ENCODE data around the gene FAM185A. TPM values are rescaled to one million over a fixed set of nuclear protein-coding genes. Genes with fewer than 3 reads are reported as not detected.
"Not testable (repeated sequence)": the region's sequence is repeated elsewhere in the genome, so short reads cannot be mapped to it uniquely, and the experiment has no call there.

The FAM185A gene
- total and polyA plus RNA-seq, 2 of the 8 experiments (the other 6 are each of a cell fraction or from before 2014, with no cell fraction given) = 5.2 to 6.6 TPM

DNA sequence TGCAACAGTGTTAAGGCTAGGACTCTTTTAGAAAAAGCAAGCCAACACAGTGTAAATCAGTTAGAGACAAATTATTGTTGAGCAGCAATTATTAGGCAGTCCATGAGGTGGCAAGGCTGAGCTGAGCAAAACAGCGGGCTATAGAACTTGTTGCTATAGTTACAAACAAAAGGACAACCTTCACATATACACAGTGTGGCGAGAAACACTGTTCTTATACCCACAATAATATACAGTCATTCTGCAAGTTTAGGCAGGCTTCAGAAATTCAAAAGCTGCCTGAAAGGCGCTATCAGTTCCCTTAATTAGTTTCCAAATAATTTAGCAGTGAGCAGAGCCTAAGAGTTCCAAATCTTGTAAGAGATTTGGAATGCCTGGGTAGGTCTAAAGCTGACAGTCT is 33.1 kb upstream of the FAM185A start:
- H3K4me2 ChIP-seq (ENCODE audit: insufficient read depth in 1 of 2, low read depth in 2 of 2, low read length in 2 of 2); H2BK12ac ChIP-seq (ENCODE audit: low read depth, low read length); H3K56ac ChIP-seq (replicated peaks; ENCODE audit: insufficient read length, low read depth, low read length); H2AK5ac ChIP-seq (ENCODE audit: low read depth, low read length); POLR2A ChIA-PET (ENCODE audit: partially characterized antibody); H3K4me1 ChIP-seq (replicated peaks in 1 of 4; ENCODE audit: control insufficient read depth in 3 of 4, insufficient read depth in 4 of 4, low read length in 3 of 4); H3K9me3 ChIP-seq (ENCODE audit: insufficient read depth in 2 of 2, low read depth in 1 of 2, low read length in 1 of 2); H3K23ac ChIP-seq (ENCODE audit: insufficient read length); H4K91ac ChIP-seq (replicated peaks; ENCODE audit: insufficient read length, low read length); H4K5ac ChIP-seq (ENCODE audit: insufficient read length, low read depth, low read length); H3K9ac ChIP-seq (replicated peaks in 1 of 4; ENCODE audit: extremely low read depth in 1 of 4, low read depth in 3 of 4, low read length in 3 of 4); H4K8ac ChIP-seq (ENCODE audit: extremely low read depth, insufficient read depth, low read length); H3K4me3 ChIP-seq (ENCODE audit: extremely low read depth in 1 of 4, insufficient read depth in 2 of 4, low read depth in 3 of 4, low read length in 4 of 4); H4K20me1 ChIP-seq (replicated peaks in 1 of 2; ENCODE audit: control insufficient read depth in 1 of 2, insufficient read depth in 2 of 2, low read length in 2 of 2); DNase-seq (ENCODE audit: low read depth in 1 of 2, low spot score in 2 of 2); H3K18ac ChIP-seq (ENCODE audit: extremely low read depth, low read length); H2BK20ac ChIP-seq (ENCODE audit: low read length); H2BK15ac ChIP-seq (ENCODE audit: low read length); H3K27ac ChIP-seq (ENCODE audit: low read depth, low read length); H3K27me3 ChIP-seq (replicated peaks in 1 of 4; ENCODE audit: control insufficient read depth in 3 of 4, extremely low read depth in 1 of 4, insufficient read depth in 3 of 4, low read length in 3 of 4); H2AFZ ChIP-seq (ENCODE audit: low read length); H3K23me2 ChIP-seq (ENCODE audit: low read depth, low read length); H3K79me2 ChIP-seq (ENCODE audit: control insufficient read depth in 1 of 2, insufficient read depth in 2 of 2, low read length in 2 of 2); H3K79me1 ChIP-seq (ENCODE audit: low read depth, low read length); H2BK5ac ChIP-seq (ENCODE audit: low read depth, low read length); H2BK120ac ChIP-seq (replicated peaks; ENCODE audit: low read depth, low read length); H3K14ac ChIP-seq (ENCODE audit: insufficient read length); H3K4ac ChIP-seq (replicated peaks; ENCODE audit: insufficient read length, low read depth, low read length); H3K36me3 ChIP-seq (ENCODE audit: control insufficient read depth in 2 of 4, insufficient read depth in 4 of 4, low read length in 3 of 4); CTCF ChIA-PET (ENCODE audit: partially characterized antibody): not testable (repeated sequence)
- WGBS, 2 experiments (ENCODE audit: extremely low coverage in 1 of 2, insufficient coverage in 1 of 2, insufficient read length in 1 of 2, insufficient replicate concordance in 2 of 2, low coverage in 1 of 2, low lambda C conversion rate in 2 of 2, missing lambda C conversion rate in 1 of 2) = 63% methylated on average over 2 of the region's 3 CpGs; no CpG with 5 or more reads in 1 of the 2 experiments
- FAIRE-seq = peak; percentile 82

GRCh38 chr7:102718491-102718890 is 30.3 kb upstream of the FAM185A start:
- H3K56ac ChIP-seq (replicated peaks; ENCODE audit: insufficient read length, low read depth, low read length); H2AK5ac ChIP-seq (ENCODE audit: low read depth, low read length); H4K5ac ChIP-seq (ENCODE audit: insufficient read length, low read depth, low read length); H4K20me1 ChIP-seq (replicated peaks in 1 of 2; ENCODE audit: control insufficient read depth in 1 of 2, insufficient read depth in 2 of 2, low read length in 2 of 2); H3K27ac ChIP-seq (ENCODE audit: low read depth, low read length); H3K79me1 ChIP-seq (ENCODE audit: low read depth, low read length); H3K18ac ChIP-seq (ENCODE audit: extremely low read depth, low read length); H2BK120ac ChIP-seq (replicated peaks; ENCODE audit: low read depth, low read length); FAIRE-seq; H2BK15ac ChIP-seq (ENCODE audit: low read length); H3K4me2 ChIP-seq (ENCODE audit: insufficient read depth in 1 of 2, low read depth in 2 of 2, low read length in 2 of 2); H3K4me3 ChIP-seq (ENCODE audit: extremely low read depth in 1 of 4, insufficient read depth in 2 of 4, low read depth in 3 of 4, low read length in 4 of 4); H3K4ac ChIP-seq (replicated peaks; ENCODE audit: insufficient read length, low read depth, low read length); H3K79me2 ChIP-seq (ENCODE audit: control insufficient read depth in 1 of 2, insufficient read depth in 2 of 2, low read length in 2 of 2); H3K27me3 ChIP-seq (replicated peaks in 1 of 4; ENCODE audit: control insufficient read depth in 3 of 4, extremely low read depth in 1 of 4, insufficient read depth in 3 of 4, low read length in 3 of 4); CTCF ChIA-PET (ENCODE audit: partially characterized antibody); H2BK5ac ChIP-seq (ENCODE audit: low read depth, low read length); H3K9me3 ChIP-seq (ENCODE audit: insufficient read depth in 2 of 2, low read depth in 1 of 2, low read length in 1 of 2); H2BK12ac ChIP-seq (ENCODE audit: low read depth, low read length); H3K23ac ChIP-seq (ENCODE audit: insufficient read length); H3K14ac ChIP-seq (ENCODE audit: insufficient read length); H3K4me1 ChIP-seq (replicated peaks in 1 of 4; ENCODE audit: control insufficient read depth in 3 of 4, insufficient read depth in 4 of 4, low read length in 3 of 4); H3K23me2 ChIP-seq (ENCODE audit: low read depth, low read length); H2AFZ ChIP-seq (ENCODE audit: low read length); H4K8ac ChIP-seq (ENCODE audit: extremely low read depth, insufficient read depth, low read length); H3K36me3 ChIP-seq (ENCODE audit: control insufficient read depth in 2 of 4, insufficient read depth in 4 of 4, low read length in 3 of 4); DNase-seq (ENCODE audit: low read depth in 1 of 2, low spot score in 2 of 2); H2BK20ac ChIP-seq (ENCODE audit: low read length); POLR2A ChIA-PET (ENCODE audit: partially characterized antibody); H3K9ac ChIP-seq (replicated peaks in 1 of 4; ENCODE audit: extremely low read depth in 1 of 4, low read depth in 3 of 4, low read length in 3 of 4); H4K91ac ChIP-seq (replicated peaks; ENCODE audit: insufficient read length, low read length): not testable (repeated sequence)

All from H1 (cell line).